NCI-H524 (cell line): ENCODE data around the gene HLA-DMA.
A peak's percentile ranks its signal among the peaks of the same experiment; 100 is the strongest.
"Not testable (repeated sequence)": the region's sequence is repeated elsewhere in the genome, so short reads cannot be mapped to it uniquely, and the experiment has no call there.

ENCODE experiments used
- DNase-seq, 2 experiments: peaks; one replicate each; lab custom pipeline; 2025; lab: John Stamatoyannopoulos, UW

HLA-DMA gene

GRCh38 chr6:32954986-32955802 is 2.3 kb upstream of the HLA-DMA start:
- peak in 1 of 2 experiments; percentile 15 for DNase-seq

- no peak for DNase-seq
Measured at GRCh38 chr6:32954267-32954666, 1.4 kb upstream of the HLA-DMA start.

- DNase-seq = no peak
Measured at GRCh38 chr6:32953775-32954174, 878 bp upstream of the HLA-DMA start.

DNA sequence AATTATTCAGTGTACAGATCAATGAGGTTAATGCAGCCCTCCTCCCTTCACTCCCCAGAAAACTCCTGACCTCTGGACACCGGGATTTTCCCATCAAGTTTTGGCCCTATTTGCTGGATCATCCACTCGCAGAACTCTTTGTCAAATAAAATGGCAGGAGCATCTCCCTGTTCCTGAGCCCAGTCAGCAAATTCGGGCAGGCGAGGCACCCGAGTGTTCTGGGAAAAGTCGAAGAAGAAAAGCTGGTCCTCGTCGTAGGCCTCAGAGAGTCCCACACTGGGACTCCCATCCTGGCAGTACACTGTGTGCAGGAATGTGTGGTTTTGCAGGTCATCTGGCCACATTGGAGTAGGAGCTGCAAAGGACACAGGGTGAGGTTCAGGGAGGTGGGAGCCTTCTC is 2.4 kb downstream of the HLA-DMA start:
- no peak for DNase-seq

DNA sequence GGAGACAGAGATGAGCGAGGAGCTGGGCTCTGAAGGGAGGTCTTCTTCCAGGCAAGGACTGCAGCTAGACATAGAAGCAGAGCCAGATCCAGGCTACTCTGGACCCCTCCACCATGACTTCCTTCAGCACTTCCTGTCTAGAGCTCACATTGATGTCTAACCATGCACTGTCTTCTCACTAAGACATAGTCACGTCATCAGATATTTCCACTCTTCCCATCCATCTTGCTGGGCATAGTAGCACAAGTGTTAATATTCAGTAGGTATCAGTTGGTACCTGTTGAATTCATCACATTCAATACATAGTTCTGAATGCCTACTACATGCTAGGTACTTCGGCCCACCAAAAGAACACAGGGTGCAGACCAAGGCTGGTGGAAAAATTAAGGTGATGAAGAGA is 2.9 kb downstream of the HLA-DMA start:
- DNase-seq = no peak

DNA sequence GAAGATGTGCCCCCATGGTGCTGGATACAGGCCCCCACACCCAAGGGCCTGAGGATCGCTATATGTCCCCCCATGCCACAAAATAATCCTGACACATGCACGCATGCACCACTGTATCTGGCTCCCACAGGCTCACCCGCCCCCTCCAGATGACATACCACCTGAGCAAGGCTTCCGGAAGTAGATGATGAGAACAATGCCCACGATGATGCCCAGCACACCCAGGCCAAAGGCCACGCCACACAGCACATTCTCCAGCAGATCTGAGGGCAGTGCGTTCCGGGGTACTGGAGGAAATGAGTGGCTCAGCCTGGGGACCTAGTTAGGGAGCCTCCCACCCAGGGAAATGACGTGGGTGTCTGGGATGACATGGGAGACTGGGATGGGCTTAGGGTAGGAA is 3.8 kb downstream of the HLA-DMA start:
- DNase-seq = no peak

DNA sequence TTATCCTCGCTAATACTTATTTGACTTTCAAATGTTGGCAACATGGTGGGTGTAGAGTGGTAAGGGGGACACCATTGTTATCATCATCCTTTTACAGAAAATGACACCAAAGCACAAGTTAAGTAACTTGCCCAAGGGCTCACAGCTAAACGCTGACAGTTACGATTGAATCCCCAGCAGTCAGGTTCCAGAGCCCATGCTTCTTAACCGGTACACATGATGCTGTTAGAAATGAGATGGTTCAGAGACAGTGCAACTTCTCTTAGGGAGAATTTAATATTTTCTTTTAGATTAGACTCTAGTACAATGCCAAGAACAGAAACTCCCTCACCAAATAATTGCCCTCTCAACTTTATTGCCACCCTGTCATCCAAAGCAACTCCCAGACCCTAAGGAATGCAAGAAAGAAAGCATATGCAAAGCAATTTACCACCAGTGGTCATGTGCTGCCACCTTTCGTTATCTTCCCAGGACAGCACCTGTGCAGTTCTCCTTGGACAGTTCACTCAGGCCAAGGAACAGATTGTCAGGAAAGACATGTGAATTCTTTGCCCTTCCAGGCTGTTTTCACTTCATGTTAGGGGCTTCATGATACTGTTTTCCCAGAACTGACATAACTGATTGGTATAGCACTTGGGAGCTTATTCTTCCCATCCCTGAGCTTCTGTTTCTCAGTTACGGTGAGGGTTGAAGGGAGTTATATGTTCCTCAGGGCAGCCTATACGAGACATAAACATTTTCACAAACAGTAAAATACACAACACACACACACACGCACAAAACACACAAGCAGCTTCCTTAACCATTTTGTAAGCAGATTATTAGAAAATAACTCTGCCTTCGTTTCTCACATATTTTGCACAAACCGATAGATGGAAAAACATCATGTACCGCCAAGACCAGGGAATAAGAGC is 5.1 kb downstream of the HLA-DMA start:
- peak; percentile 29 to 68 for DNase-seq

GRCh38 chr6:32946893-32947292 is 6.0 kb downstream of the HLA-DMA start:
- DNase-seq = no peak

- no peak for DNase-seq
Measured at GRCh38 chr6:32945953-32946352, 6.9 kb downstream of the HLA-DMA start.

GRCh38 chr6:32945108-32945760 is 7.7 kb downstream of the HLA-DMA start:
- no peak for DNase-seq

DNA sequence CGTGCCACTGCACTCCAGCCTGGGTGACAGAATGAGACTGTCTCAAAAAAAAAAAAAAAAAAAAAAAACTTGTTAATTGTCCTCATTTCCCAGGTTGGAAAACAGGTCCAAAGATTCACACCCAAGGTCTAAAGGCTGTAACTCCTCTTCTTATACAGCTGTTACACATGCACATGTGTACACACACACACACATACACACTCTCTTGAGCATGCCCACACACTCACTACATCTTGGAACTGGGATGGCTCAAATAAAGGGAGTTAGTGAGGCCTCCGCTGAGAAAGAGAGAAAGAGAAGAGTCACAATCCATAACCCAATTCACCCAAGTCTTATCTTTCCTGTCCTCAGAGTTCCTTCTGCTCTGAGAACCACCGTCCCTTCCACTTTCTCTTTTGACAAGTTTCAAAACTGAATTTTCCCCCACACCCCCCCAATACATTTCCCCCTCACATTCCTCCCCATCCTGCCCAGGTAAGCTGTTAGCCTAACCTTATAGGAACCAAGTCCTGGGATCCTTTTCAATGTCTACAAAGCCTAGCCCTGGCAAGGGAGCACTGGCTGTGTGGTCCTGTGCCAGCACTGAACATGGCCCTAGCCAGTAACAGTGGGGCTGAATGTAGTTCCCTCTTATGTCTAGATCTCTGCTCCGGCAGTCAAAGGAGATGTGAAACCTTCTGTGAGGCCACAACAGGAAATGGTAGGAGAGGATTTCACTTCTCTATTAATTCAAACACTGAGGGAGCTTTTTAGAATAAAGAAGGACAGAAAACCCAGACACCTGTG is 8.8 kb downstream of the HLA-DMA start:
- DNase-seq = no peak

DNA sequence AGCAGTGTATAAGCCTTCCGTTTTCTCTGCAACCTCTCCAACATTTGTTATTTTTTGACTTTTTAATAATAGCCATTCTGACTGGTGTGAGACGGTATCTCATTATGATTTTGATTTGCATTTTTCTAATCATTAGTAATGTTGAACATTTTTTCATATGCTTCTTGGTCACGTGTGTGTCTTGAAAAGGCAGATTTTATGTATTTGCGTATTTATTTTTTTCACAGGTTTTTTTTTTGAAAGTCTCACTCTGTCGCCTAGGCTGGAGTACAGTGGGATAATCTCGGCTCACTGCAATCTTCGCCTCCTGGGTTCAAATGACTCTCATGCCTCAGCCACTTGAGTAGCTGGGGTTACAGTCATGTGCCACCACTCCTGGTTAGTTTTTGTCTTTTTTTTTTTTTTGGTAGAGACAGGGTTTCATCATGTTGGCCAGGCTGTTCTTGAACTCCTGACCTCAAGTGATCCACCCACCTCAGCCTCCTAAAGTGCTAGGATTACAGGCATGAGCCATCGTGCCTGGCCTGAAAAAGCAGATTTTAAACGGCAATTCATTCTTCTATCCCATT is 10.3 kb downstream of the HLA-DMA start:
- DNase-seq = not testable (repeated sequence)

GRCh38 chr6:32941214-32941768 is 11.6 kb downstream of the HLA-DMA start:
- DNase-seq = no peak

DNA sequence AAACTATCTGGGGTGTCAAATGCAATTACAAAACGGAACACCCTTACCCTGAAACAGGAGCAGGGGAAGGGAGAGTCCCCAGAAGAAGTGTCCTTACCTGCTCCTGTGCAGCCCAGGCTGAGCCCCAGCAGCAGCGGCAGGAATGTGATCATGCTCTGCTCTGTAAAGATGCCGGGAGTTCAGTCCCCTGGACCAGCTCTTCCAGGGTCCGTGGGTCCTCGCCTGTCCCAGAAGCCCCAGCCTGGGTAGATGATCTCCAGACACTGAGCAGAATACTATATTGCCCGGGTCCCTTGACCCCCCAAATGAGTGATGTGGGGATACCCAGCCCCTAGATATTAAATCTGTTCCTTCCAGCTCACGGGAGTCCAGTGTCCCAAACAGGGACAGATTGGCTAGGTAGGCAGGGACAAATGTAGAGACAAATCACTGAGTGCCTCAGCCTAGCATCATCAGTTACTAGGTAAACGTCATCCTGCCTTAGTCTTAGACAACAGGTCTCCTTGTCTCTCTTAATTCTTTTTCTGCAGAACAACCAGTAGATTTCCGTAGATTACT is 12.2 kb downstream of the HLA-DMA start, which contains the start of gene HLA-DMB:
Gene HLA-DMB (minus strand): TSS at position 373 of the 558 bp plus-strand sequence. CDS start 221 bp downstream, at position 152.
- DNase-seq = peak; percentile 63 to 65

- DNase-seq = no peak
Measured at GRCh38 chr6:32938494-32938893, 14.4 kb downstream of the HLA-DMA start.

DNA sequence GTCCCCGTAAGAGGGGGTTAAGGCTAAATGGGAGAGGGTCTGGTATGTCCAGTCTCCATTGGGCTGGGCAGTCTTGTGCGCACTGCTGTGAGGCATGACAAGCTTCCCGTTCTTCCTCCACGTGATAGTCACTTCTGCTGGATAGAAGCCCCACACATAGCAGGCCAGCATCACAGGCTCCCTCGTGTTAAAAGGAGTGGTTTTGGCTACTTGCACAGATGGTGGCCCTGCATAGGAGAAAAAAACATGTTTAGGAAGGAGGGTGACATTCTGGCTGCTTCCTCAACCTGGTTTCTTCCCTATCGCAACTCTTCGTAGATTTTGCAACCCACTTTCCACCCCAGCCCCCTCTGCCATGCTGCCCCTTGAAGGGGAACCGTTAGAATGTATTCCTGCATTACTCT is 15.7 kb downstream of the HLA-DMA start:
- DNase-seq = no peak

- DNase-seq = no peak
Measured at GRCh38 chr6:32936239-32937152, 16.4 kb downstream of the HLA-DMA start.

GRCh38 chr6:32935551-32936238 is 17.2 kb downstream of the HLA-DMA start:
- DNase-seq = no peak

GRCh38 chr6:32933661-32934085 is 19.2 kb downstream of the HLA-DMA start:
- DNase-seq = peak; percentile 9 to 63
